ENCODE data around the gene EXOC2. TPM values are rescaled to one million over a fixed set of nuclear protein-coding genes. Genes with fewer than 3 reads are reported as not detected.

Gene EXOC2
- total RNA-seq, 1 donor from 2014 or later, result 29.8 TPM

- DNase-seq, result no peak
- H3K27me3 Mint-ChIP-seq, result no peaks in the 10 kb centered on the region
- H3K27ac Mint-ChIP-seq, result no peak within 1 kb of the TSS
- H3K4me1 Mint-ChIP-seq, result peaks cover 32% of the 10 kb centered on the region
- TF ChIP-seq CTCF (IDR thresholded peaks at IDR 0.05), result no peak
- POLR2A ChIA-PET, result no interaction called here
- intact Hi-C loops (cut with micrococcal nuclease), result no loop called here
- CTCF ChIA-PET, result no interaction called here
- H3K36me3 Mint-ChIP-seq (ENCODE audit: low read depth), result peaks cover 31% of the 10 kb centered on the region
- H3K9me3 Mint-ChIP-seq, result peaks cover 2% of the 10 kb centered on the region
- ATAC-seq (ENCODE audit: low read depth), result no peak
- no peak within 1 kb of the TSS for H3K4me3 Mint-ChIP-seq
Measured at GRCh38 chr6:656460-657252, 36.3 kb downstream of the EXOC2 start, which contains the start of gene HUS1B. Gene HUS1B, minus strand, starts transcription at chr6:657100. Its CDS starts 156 bp downstream, at chr6:656944.

DNA sequence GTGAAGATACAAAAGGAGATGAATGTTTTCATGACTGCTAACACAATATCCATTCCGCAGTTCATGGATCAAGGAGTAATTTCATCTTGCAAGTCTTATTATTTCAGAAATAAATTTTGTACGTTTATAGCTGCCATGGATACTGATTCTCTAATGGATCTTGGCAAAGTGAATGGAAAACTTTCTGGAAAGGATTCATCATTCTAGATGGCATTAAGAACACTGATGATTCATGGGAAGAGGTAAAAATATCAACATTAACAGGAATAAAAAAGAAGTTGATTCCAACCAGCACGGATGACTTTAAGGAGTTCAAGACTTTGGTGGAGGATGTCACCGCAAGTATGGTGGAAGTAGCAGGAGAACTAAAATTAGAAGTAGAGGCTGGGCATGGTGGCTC is 38.8 kb downstream of the EXOC2 start:
- peaks cover 28% of the 10 kb centered on the region for H3K36me3 Mint-ChIP-seq (ENCODE audit: low read depth)
- CTCF ChIA-PET, result interaction anchor here (1.3 kb wide), 1 partner anchor 61 kb away, joined by 4 read pairs; no protein-coding TSS in a partner anchor
- peaks cover 10% of the 10 kb centered on the region for H3K4me1 Mint-ChIP-seq
- peaks cover 2% of the 10 kb centered on the region for H3K9me3 Mint-ChIP-seq
- intact Hi-C loops (cut with micrococcal nuclease), result no loop called here
- DNase-seq (no peak), ATAC-seq (ENCODE audit: low read depth) (no peak)
- H3K27ac Mint-ChIP-seq, result no peak overlapping the region
- TF ChIP-seq CTCF (IDR thresholded peaks at IDR 0.05), result no peak
- H3K4me3 Mint-ChIP-seq, result no peak overlapping the region
- no peaks in the 10 kb centered on the region for H3K27me3 Mint-ChIP-seq
- POLR2A ChIA-PET, result no interaction called here

DNA sequence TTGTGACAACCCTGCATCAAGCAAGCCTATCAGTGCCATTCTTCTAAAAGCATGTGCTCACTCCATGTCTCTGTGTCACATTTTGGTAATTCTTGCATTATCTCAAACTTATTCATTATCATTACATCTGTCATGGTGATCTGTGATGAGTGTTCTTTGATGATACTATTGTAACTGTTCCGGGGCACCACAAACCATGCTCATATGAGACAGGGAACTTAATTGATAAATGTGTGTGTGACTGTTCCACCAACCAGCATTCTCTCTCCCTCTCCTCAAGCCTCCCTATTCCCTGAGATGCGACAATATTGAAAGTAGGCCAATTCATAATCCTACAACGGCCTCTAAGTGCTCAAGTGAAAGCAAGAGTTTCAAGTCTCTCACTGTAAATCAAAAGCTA is 40.1 kb downstream of the EXOC2 start:
- H3K27ac Mint-ChIP-seq, result no peak overlapping the region
- ChIA-PET CTCF (interaction anchor here (1.3 kb wide), 1 partner anchor 60 kb away, joined by 4 read pairs; no protein-coding TSS in a partner anchor), POLR2A (interaction anchor here (0.8 kb wide), 1 partner anchor 1410 kb away, joined by 3 read pairs; no protein-coding TSS in a partner anchor)
- no peak overlapping the region for H3K4me3 Mint-ChIP-seq
- H3K9me3 Mint-ChIP-seq, result peaks cover 2% of the 10 kb centered on the region
- no peak for TF ChIP-seq CTCF (IDR thresholded peaks at IDR 0.05)
- no peaks in the 10 kb centered on the region for H3K27me3 Mint-ChIP-seq
- DNase-seq (no peak), ATAC-seq (ENCODE audit: low read depth) (no peak)
- H3K36me3 Mint-ChIP-seq (ENCODE audit: low read depth), result peaks cover 29% of the 10 kb centered on the region
- intact Hi-C loops (cut with micrococcal nuclease), result no loop called here
- H3K4me1 Mint-ChIP-seq, result peaks cover 4% of the 10 kb centered on the region

DNA sequence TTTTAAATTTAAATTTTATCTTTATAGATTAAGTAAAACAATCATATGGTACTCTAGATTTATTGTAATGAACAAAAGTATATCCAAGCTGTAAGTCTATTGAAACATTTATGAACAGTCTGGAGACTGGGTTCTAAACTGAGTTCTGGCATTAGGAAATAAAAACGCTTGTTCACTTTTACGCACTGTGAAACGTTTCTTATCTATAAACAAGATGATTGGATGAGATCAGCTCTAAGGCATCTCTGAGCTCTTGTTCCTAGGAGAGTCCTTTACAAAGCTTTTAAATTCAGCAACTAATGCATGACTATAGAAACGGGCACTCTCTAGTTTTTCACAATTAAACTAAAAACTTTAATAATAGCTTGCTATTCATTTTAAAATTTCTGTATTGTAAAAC is 42.8 kb downstream of the EXOC2 start:
- CTCF ChIA-PET, result no interaction called here
- Mint-ChIP-seq H3K4me3 (no peak overlapping the region), H3K9me3 (peaks cover 2% of the 10 kb centered on the region), H3K36me3 (ENCODE audit: low read depth) (peaks cover 18% of the 10 kb centered on the region), H3K4me1 (peaks cover 7% of the 10 kb centered on the region), H3K27ac (no peak overlapping the region), H3K27me3 (no peaks in the 10 kb centered on the region)
- TF ChIP-seq CTCF (IDR thresholded peaks at IDR 0.05), result no peak
- ATAC-seq (ENCODE audit: low read depth) (no peak), DNase-seq (no peak)
- POLR2A ChIA-PET, result no interaction called here
- intact Hi-C loops (cut with micrococcal nuclease), result no loop called here

GRCh38 chr6:642805-643204 is 50.1 kb downstream of the EXOC2 start:
- peaks cover 5% of the 10 kb centered on the region for H3K9me3 Mint-ChIP-seq
- H3K27me3 Mint-ChIP-seq, result no peaks in the 10 kb centered on the region
- intact Hi-C loops (cut with micrococcal nuclease), result no loop called here
- no peak for DNase-seq
- peaks cover 33% of the 10 kb centered on the region for H3K4me1 Mint-ChIP-seq
- H3K4me3 Mint-ChIP-seq, result no peak overlapping the region
- POLR2A ChIA-PET, result no interaction called here
- no peak for ATAC-seq (ENCODE audit: low read depth)
- no peak overlapping the region for H3K27ac Mint-ChIP-seq
- peaks cover 9% of the 10 kb centered on the region for H3K36me3 Mint-ChIP-seq (ENCODE audit: low read depth)
- CTCF ChIA-PET, result no interaction called here
- TF ChIP-seq CTCF (IDR thresholded peaks at IDR 0.05), result no peak
